ENCODE results near the gene ZNF416. TPM values are rescaled to one million over a fixed set of nuclear protein-coding genes. Genes with fewer than 3 reads are reported as not detected.

The ZNF416 gene
- polyA plus RNA-seq, 2 of the 4 experiments (the other 2 are of a cell fraction) = 3.5 to 4.7 TPM

DNA sequence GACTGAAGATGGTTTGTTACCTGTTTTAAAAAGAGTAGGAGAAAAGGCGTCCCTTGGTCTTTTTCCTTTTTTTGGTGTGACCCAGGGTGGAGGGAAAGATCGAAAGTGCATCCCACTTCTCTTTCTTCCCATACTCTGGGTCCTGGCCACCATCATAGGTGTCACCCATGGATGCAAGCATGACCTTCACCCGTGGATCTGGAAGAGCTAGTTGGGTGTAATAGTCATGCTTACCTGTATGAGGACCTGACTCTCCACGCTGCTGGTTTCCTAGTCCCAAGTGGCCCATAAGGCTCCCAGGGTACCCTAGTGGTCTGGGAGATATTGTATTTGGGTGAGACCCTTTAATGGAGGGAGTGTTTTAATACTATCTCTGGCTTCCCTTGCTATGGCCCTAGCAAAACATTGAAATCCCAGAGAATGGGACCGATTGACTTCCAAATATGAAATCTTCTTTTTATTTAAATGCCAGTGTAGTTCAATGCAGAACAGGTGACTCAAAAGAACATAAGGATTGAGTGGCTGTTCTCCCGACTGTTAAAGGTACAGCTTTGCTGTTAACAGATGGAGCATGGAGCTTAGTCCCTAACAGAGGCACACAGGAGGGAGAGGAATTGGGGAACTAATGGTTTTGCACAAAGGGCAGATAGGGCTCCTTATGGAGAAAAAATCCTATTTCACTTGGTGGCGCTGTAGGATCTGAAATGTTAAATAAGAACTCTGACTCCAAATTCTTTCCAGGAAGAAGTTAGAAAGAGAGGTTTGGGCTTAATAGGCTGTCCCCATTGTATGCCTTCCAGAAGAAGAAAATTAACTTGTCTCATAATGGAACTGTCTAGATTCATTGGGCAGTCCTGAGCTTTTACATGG is 12.1 kb downstream of the ZNF416 start:
- Histone ChIP-seq H3K4me1 (no peaks in the 10 kb centered on the region), H3K27ac (no peak overlapping the region), H3K4me3 (no peak overlapping the region), H3K9me3 (peaks cover 98% of the 10 kb centered on the region), H3K4me2 (no peak overlapping the region)
- peak in 1 of 2 experiments; percentile 60 for DNase-seq (ENCODE audit: low read depth in 1 of 2, low spot score in 1 of 2)
- no peak for FAIRE-seq
- TF ChIP-seq CHD2 (IDR thresholded peaks at IDR 0.05; ENCODE audit: low read length, partially characterized antibody) (no peak), HOXA7 (CRISPR knock-in tag; IDR thresholded peaks at IDR 0.05) (no peak), RAD21 (conservative IDR thresholded peaks at IDR 0.05 in 1 of 2, IDR thresholded peaks at IDR 0.05 in 1 of 2) (peak in 1 of 2 experiments; percentile 20; a peak in 1 of 5 replicates)
- 11% methylated on average over 7 of the region's 7 CpGs for WGBS (ENCODE audit: missing lambda C conversion rate)
- ChIA-PET POLR2A (no interaction called here), CTCF (interaction anchor here (0.9 kb wide), 1 partner anchor 41 kb away, joined by 3 read pairs; no protein-coding TSS in a partner anchor)
- no peak for ATAC-seq

DNA sequence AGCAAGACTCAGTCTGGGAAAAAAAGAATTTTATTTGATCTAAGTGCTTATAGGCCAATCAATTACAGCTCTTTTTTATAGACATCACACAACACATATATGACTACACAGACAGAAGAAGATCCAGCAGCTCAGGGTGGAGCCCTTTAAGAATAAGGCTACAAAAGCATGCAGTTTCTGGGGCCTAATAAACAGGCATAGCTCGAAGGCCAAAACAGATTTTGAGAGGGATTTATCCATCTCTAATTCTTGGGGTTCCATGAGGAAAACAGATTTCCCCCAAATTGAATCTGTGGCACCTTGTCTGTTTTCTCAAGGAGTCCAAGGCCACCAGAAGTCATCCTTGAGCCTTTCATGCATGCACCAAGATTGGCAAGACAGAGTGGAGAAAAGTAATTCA is 15.2 kb downstream of the ZNF416 start:
- Histone ChIP-seq H3K4me2 (no peak overlapping the region), H3K4me3 (no peak overlapping the region), H3K27ac (no peak overlapping the region), H3K9me3 (peaks cover 96% of the 10 kb centered on the region), H3K4me1 (no peaks in the 10 kb centered on the region)
- no peak for FAIRE-seq
- ATAC-seq = no peak
- no peak for DNase-seq (ENCODE audit: low read depth in 1 of 2, low spot score in 1 of 2)
- POLR2A ChIA-PET = no interaction called here
- WGBS (ENCODE audit: missing lambda C conversion rate) = 3% methylated on average over 1 of the region's 1 CpG
- CTCF ChIA-PET = no interaction called here
- TF ChIP-seq EHMT2 (IDR thresholded peaks at IDR 0.05; ENCODE audit: low read depth) = no peak
- peak; percentile 10 for TF ChIP-seq ZFP36 (IDR thresholded peaks at IDR 0.05; ENCODE audit: borderline replicate concordance, partially characterized antibody)

DNA sequence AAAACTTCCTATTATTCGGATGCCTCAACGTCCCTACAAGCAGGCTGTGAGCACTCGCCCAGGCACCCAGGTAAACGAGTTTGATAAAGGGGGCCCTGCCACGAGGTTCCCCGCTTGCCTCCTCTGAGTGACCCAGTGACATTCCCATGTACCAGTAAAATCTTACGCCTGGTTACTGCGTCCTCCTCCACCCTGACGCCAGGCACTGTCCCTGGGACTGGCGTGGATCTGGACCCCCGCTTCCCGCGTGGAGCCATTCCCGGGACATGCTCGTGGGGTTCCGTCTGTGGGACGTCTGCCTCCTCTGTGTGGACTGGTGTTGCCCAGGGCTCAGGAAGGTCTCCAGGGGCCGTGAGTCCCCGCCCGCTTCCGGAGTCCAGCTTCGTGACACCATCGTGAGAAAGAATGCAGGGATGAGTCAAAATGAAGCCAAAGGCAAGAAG is 18.6 kb downstream of the ZNF416 start:
- Histone ChIP-seq H3K27ac (no peak overlapping the region), H3K4me2 (peak overlapping the region; percentile 80), H3K4me1 (no peaks in the 10 kb centered on the region), H3K4me3 (peak overlapping the region; percentile 86), H3K9me3 (peaks cover 92% of the 10 kb centered on the region)
- ChIA-PET POLR2A (no interaction called here), CTCF (interaction anchor here (0.7 kb wide), 1 partner anchor 58 kb away, joined by 3 read pairs; no protein-coding TSS in a partner anchor)
- no peak for TF ChIP-seq POLR2AphosphoS2 (conservative IDR thresholded peaks at IDR 0.05; ENCODE audit: low read length)
- TF ChIP-seq CBX8 (IDR thresholded peaks at IDR 0.05) = no peak
- no peak for TF ChIP-seq SREBF2 (IDR thresholded peaks at IDR 0.05)
- no peak for TF ChIP-seq FOSL2 (IDR thresholded peaks at IDR 0.05)
- TF ChIP-seq FOSL2 (CRISPR knock-in tag; IDR thresholded peaks at IDR 0.05) = no peak
- no peak for TF ChIP-seq ZFP36 (IDR thresholded peaks at IDR 0.05; ENCODE audit: borderline replicate concordance, partially characterized antibody)
- no peak for TF ChIP-seq RARB (CRISPR knock-in tag; IDR thresholded peaks at IDR 0.05)
- 26% methylated on average over 14 of the region's 23 CpGs for WGBS (ENCODE audit: missing lambda C conversion rate)
- ATAC-seq (peak; percentile 9 to 23; a peak in 4 of 6 replicates), DNase-seq (ENCODE audit: low read depth in 1 of 2, low spot score in 1 of 2) (no peak), FAIRE-seq (no peak)

GRCh38 chr19:57559404-57560025 is 19.2 kb downstream of the ZNF416 start, which contains the start of gene ZNF550:
TSS of gene ZNF550 (minus strand) at chr19:57559863. CDS start at chr19:57559682, 181 bp downstream.
- DNase-seq (ENCODE audit: low read depth in 1 of 2, low spot score in 1 of 2) (peak; percentile 91 to 93), ATAC-seq (peak; percentile 100), FAIRE-seq (no peak)
- Histone ChIP-seq H3K9me3 (peaks cover 91% of the 10 kb centered on the region), H3K4me1 (no peaks in the 10 kb centered on the region), H3K4me3 (peak within 1 kb of the TSS; percentile 86), H3K27ac (peak within 1 kb of the TSS; percentile 67 to 85), H3K4me2 (peak within 1 kb of the TSS; percentile 80)
- ChIA-PET CTCF (no interaction called here), POLR2A (no interaction called here)
- WGBS (ENCODE audit: missing lambda C conversion rate) = under 1% methylated on average over 42 of the region's 56 CpGs
- TF ChIP-seq TP53 (CRISPR knock-in tag; IDR thresholded peaks at IDR 0.05) (no peak), JUN (IDR thresholded peaks at IDR 0.05) (peak in 1 of 2 experiments; percentile 42; a peak in 1 of 5 replicates), FOSL2 (IDR thresholded peaks at IDR 0.05) (no peak), FOSL2 (CRISPR knock-in tag; IDR thresholded peaks at IDR 0.05) (no peak), HOXB5 (CRISPR knock-in tag; IDR thresholded peaks at IDR 0.05) (no peak), MYC (IDR thresholded peaks at IDR 0.05; ENCODE audit: borderline replicate concordance, low read length) (0 out of 2 replicates have a peak, but pooled peaks have one; percentile 27), PHF8 (IDR thresholded peaks at IDR 0.05; ENCODE audit: borderline replicate concordance, low read depth) (peak; percentile 54; the same call in 1 of the 2 replicates), CBX2 (IDR thresholded peaks at IDR 0.05; ENCODE audit: borderline replicate concordance, low read depth) (no peak), POLR2A (IDR thresholded peaks at IDR 0.05; ENCODE audit: low read length) (peak; percentile 53), KDM1A (IDR thresholded peaks at IDR 0.05; ENCODE audit: low read depth) (no peak), GATA3 (IDR thresholded peaks at IDR 0.05; ENCODE audit: borderline replicate concordance) (no peak), MAX (IDR thresholded peaks at IDR 0.05) (peak; percentile 73), NFE2L2 (conservative IDR thresholded peaks at IDR 0.05; ENCODE audit: low read length) (no peak)
- TF ChIP-seq, protein P1, sequence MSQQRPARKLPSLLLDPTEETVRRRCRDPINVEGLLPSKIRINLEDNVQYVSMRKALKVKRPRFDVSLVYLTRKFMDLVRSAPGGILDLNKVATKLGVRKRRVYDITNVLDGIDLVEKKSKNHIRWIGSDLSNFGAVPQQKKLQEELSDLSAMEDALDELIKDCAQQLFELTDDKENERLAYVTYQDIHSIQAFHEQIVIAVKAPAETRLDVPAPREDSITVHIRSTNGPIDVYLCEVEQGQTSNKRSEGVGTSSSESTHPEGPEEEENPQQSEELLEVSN (IDR thresholded peaks at IDR 0.05; ENCODE audit: borderline replicate concordance, low read depth) = peak; percentile 37; the same call in 1 of the 2 replicates
- TF ChIP-seq, protein P2, sequence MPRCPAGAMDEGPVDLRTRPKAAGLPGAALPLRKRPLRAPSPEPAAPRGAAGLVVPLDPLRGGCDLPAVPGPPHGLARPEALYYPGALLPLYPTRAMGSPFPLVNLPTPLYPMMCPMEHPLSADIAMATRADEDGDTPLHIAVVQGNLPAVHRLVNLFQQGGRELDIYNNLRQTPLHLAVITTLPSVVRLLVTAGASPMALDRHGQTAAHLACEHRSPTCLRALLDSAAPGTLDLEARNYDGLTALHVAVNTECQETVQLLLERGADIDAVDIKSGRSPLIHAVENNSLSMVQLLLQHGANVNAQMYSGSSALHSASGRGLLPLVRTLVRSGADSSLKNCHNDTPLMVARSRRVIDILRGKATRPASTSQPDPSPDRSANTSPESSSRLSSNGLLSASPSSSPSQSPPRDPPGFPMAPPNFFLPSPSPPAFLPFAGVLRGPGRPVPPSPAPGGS (IDR thresholded peaks at IDR 0.05) = 0 out of 3 replicates have a peak, but pooled peaks have one; percentile 44

Data from A549 (cell line).